Neural cell (in vitro differentiated cells): ENCODE data around the gene SLC9A3. TPM values are rescaled to one million over a fixed set of nuclear protein-coding genes. Genes with fewer than 3 reads are reported as not detected.

Experiments used
- H2AFZ ChIP-seq: fragments of 200-600, 300-800 bp; sonication (generic), shearing (Covaris generic); 2 replicates; pipeline ENCODE4 v1.6.0; 2014; ENCODE audit warnings: low read depth, mild to moderate bottlenecking, antibody characterized with exemption, low read length, moderate library complexity
- H3F3A ChIP-seq: fragments of 200-600 bp; shearing (Covaris generic); 2 replicates; pipeline ENCODE4 v1.6.1; 2016; ENCODE audit warnings: mild to moderate bottlenecking, moderate library complexity, mixed read lengths, antibody characterized with exemption, low read length; ENCODE audit not compliant: insufficient read depth, poor library complexity, severe bottlenecking
- H3K27ac ChIP-seq: fragments of 200-600, 300-800 bp; sonication (generic), shearing (Covaris generic); 2 replicates; pipeline ENCODE4 v1.5.1; 2014; ENCODE audit warnings: mild to moderate bottlenecking, low read length, moderate library complexity
- H3K27me3 ChIP-seq: fragments of 300-800, 200-600 bp; sonication (generic), shearing (Covaris generic); 2 replicates; pipeline ENCODE4 v1.6.0; 2014; ENCODE audit warnings: mild to moderate bottlenecking, low read depth, low read length, moderate library complexity; ENCODE audit not compliant: insufficient read depth
- H3K36me3 ChIP-seq: fragments of 300-800, 200-600 bp; sonication (generic), shearing (Covaris generic); 2 replicates; pipeline ENCODE4 v1.5.1; 2014; ENCODE audit warnings: mild to moderate bottlenecking, antibody characterized with exemption, low read length, moderate library complexity; ENCODE audit not compliant: insufficient read depth
- H3K4me2 ChIP-seq: fragments of 300-800, 200-600 bp; sonication (generic), shearing (Covaris generic); 2 replicates; pipeline ENCODE4 v1.6.0; 2014; ENCODE audit warnings: mild to moderate bottlenecking, low read length
- H3K4me3 ChIP-seq: fragments of 300-800, 200-600 bp; sonication (generic), shearing (Covaris generic); 2 replicates; pipeline ENCODE4 v1.5.1; 2014; ENCODE audit warnings: mild to moderate bottlenecking, low read length, moderate library complexity
- H3K79me2 ChIP-seq: fragments of 200-600 bp; shearing (Covaris generic); replicated peaks from 2 replicates; pipeline ENCODE4 v1.6.0; 2014; ENCODE audit warnings: mild to moderate bottlenecking, low read length, moderate library complexity; ENCODE audit not compliant: insufficient read depth
- H3K9ac ChIP-seq: fragments of 300-800, 200-600 bp; sonication (generic), shearing (Covaris generic); 2 replicates; pipeline ENCODE4 v1.6.1; 2016; ENCODE audit warnings: mild to moderate bottlenecking, low read length, mixed read lengths
- H3K9me2 ChIP-seq: fragments of 200-600 bp; shearing (Covaris generic); 2 replicates; pipeline ENCODE4 v1.6.1; 2016; ENCODE audit warnings: mild to moderate bottlenecking, low read length, mixed read lengths; ENCODE audit not compliant: insufficient read depth
- H3K9me3 ChIP-seq: fragments of 200-600, 300-800 bp; sonication (generic), shearing (Covaris generic); 2 replicates; pipeline ENCODE4 v1.6.1; 2016; ENCODE audit warnings: mild to moderate bottlenecking, mixed run types, low read length, moderate library complexity, mixed read lengths
- H4K20me1 ChIP-seq: fragments of 200-600 bp; shearing (Covaris generic); 2 replicates; pipeline ENCODE4 v1.6.1; 2016; ENCODE audit warnings: mild to moderate bottlenecking, mixed run types; ENCODE audit not compliant: insufficient read depth
- EP300 ChIP-seq: fragments of 450-650 bp; conservative IDR thresholded peaks from 2 replicates; pipeline ENCODE4 v1.6.1; 2014; ENCODE audit warnings: antibody characterized with exemption, mild to moderate bottlenecking, moderate library complexity; ENCODE audit not compliant: poor library complexity, severe bottlenecking
- EZH2 ChIP-seq: fragments of 200-600, 300-800 bp; shearing (Covaris generic), sonication (generic); IDR thresholded peaks from 2 replicates; pipeline ENCODE4 v1.6.1; 2014; ENCODE audit warnings: antibody characterized with exemption, low read length, borderline replicate concordance, mild to moderate bottlenecking; ENCODE audit not compliant: insufficient read depth, poor library complexity, severe bottlenecking
- MXI1 ChIP-seq: fragments of 450-650 bp; conservative IDR thresholded peaks from 2 replicates; pipeline ENCODE4 v1.6.1; 2014; ENCODE audit warnings: antibody characterized with exemption, mild to moderate bottlenecking; ENCODE audit not compliant: poor library complexity, severe bottlenecking
- POLR2AphosphoS5 ChIP-seq: IDR thresholded peaks from 2 replicates; pipeline ENCODE4 v1.6.1; 2012
- RAD21 ChIP-seq: fragments of 450-650 bp; conservative IDR thresholded peaks from 2 replicates; pipeline ENCODE4 v1.6.1; 2014; ENCODE audit warnings: antibody characterized with exemption, mild to moderate bottlenecking, moderate library complexity
- SMC3 ChIP-seq: fragments of 450-650 bp; conservative IDR thresholded peaks from 2 replicates; pipeline ENCODE4 v1.6.1; 2014; ENCODE audit warnings: antibody characterized with exemption, mild to moderate bottlenecking, moderate library complexity; ENCODE audit not compliant: poor library complexity
- TAF1 ChIP-seq: IDR thresholded peaks from 2 replicates; pipeline ENCODE4 v1.6.1; 2012; ENCODE audit warnings: low read depth
- polyA plus RNA-seq: library from polyadenylated mRNA; depleted of rRNA; stranded (reverse); fragments of >200 nt; gene quantifications from 2 replicates; pipeline ENCODE4 v1.2.3, GENCODE V29; 2014
- TF ChIP-seq, protein P1 (sequence below): IDR thresholded peaks from 2 replicates; pipeline ENCODE4 v1.6.1; 2012; ENCODE audit warnings: borderline replicate concordance
- TF ChIP-seq, protein P2 (sequence below): fragments of 450-650 bp; IDR thresholded peaks from 2 replicates; pipeline ENCODE4 v1.5.1; 2014; ENCODE audit warnings: antibody characterized with exemption, mild to moderate bottlenecking, moderate library complexity; ENCODE audit not compliant: poor library complexity, severe bottlenecking

SLC9A3 gene
- polyA plus RNA-seq, 1 donor from 2014 or later: 4.0 TPM

DNA sequence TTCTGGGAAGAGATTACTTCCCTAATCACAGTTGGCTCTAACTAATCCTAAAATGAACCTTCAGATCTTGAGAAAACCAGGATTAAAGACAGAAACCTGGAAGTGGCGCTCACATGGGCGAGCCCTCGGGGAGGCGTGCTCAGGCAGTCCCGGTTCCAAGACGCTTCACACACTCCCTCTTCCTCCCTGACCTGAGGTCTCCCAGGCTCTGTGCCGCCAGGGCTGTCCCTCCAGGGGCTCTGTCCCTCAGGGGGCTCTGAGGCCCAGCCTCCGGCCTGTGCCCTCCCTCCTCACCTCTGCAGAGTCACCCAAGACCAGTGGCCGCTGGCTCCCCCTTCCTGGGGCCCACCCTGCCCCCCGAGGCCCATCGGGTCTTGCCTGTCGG is 10.2 kb downstream of the SLC9A3 start (continued):
- no peak for TF ChIP-seq EZH2
- no peak for TF ChIP-seq POLR2AphosphoS5
- no peak for TF ChIP-seq EP300

DNA sequence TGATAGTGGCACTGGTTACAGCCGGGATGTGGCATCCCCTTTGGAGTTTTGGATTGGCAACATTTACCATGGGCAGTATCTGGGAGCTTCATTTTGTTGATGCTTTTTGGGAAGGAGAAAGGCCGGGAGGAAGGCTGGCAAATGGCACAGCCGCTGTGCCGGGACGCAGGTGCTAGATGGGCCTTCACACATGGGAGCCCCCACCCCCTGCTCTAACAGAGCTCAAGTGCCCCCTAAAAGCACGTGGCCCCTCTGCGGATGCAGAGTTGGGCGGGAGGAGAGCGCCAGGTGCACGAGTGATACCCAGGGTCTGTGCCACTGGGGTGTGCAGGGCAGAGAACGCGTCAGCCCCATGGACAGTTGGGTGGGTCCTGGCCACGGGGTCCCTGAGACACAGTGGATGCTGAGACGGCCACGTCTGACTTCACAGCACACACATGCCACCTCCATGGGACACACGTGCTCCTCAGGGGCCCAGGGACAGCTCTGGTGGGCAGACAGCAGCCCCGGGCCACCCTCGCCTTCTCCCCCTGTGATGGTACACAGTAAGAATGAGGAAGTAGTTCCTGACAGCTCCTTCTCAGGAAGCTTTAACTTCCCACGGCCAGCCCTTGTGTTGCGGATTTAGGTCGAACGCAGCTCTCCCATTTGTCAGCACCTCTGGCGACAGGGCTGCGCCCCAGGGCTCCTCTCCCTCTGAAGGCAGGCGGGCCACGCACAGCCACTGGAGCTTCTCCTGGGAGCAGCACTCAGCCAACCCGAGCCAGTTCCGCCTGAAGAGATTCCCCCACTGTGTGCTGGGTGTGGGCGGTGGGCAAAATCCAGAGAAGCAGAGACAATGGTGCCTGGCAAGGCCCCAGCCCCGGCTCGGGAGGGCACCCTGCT is 10.8 kb downstream of the SLC9A3 start:
- Histone ChIP-seq H3K9me2 (no peaks in the 10 kb centered on the region), H3K9ac (no peak overlapping the region), H2AFZ (no peak overlapping the region), H3K4me2 (no peak overlapping the region), H3K27me3 (no peaks in the 10 kb centered on the region), H3K27ac (no peak overlapping the region), H3F3A (no peaks in the 10 kb centered on the region), H3K4me3 (no peak overlapping the region), H4K20me1 (no peaks in the 10 kb centered on the region), H3K36me3 (no peaks in the 10 kb centered on the region), H3K79me2 (no peaks in the 10 kb centered on the region), H3K9me3 (no peaks in the 10 kb centered on the region)
- no peak for TF ChIP-seq EP300
- no peak for TF ChIP-seq SMC3
- TF ChIP-seq, protein P1, sequence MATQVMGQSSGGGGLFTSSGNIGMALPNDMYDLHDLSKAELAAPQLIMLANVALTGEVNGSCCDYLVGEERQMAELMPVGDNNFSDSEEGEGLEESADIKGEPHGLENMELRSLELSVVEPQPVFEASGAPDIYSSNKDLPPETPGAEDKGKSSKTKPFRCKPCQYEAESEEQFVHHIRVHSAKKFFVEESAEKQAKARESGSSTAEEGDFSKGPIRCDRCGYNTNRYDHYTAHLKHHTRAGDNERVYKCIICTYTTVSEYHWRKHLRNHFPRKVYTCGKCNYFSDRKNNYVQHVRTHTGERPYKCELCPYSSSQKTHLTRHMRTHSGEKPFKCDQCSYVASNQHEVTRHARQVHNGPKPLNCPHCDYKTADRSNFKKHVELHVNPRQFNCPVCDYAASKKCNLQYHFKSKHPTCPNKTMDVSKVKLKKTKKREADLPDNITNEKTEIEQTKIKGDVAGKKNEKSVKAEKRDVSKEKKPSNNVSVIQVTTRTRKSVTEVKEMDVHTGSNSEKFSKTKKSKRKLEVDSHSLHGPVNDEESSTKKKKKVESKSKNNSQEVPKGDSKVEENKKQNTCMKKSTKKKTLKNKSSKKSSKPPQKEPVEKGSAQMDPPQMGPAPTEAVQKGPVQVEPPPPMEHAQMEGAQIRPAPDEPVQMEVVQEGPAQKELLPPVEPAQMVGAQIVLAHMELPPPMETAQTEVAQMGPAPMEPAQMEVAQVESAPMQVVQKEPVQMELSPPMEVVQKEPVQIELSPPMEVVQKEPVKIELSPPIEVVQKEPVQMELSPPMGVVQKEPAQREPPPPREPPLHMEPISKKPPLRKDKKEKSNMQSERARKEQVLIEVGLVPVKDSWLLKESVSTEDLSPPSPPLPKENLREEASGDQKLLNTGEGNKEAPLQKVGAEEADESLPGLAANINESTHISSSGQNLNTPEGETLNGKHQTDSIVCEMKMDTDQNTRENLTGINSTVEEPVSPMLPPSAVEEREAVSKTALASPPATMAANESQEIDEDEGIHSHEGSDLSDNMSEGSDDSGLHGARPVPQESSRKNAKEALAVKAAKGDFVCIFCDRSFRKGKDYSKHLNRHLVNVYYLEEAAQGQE: no peak
- no peak for TF ChIP-seq MXI1
- no peak for TF ChIP-seq POLR2AphosphoS5
- TF ChIP-seq, protein P2, sequence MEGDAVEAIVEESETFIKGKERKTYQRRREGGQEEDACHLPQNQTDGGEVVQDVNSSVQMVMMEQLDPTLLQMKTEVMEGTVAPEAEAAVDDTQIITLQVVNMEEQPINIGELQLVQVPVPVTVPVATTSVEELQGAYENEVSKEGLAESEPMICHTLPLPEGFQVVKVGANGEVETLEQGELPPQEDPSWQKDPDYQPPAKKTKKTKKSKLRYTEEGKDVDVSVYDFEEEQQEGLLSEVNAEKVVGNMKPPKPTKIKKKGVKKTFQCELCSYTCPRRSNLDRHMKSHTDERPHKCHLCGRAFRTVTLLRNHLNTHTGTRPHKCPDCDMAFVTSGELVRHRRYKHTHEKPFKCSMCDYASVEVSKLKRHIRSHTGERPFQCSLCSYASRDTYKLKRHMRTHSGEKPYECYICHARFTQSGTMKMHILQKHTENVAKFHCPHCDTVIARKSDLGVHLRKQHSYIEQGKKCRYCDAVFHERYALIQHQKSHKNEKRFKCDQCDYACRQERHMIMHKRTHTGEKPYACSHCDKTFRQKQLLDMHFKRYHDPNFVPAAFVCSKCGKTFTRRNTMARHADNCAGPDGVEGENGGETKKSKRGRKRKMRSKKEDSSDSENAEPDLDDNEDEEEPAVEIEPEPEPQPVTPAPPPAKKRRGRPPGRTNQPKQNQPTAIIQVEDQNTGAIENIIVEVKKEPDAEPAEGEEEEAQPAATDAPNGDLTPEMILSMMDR: no peak
- TF ChIP-seq RAD21: no peak
- no peak for TF ChIP-seq EZH2
- TF ChIP-seq TAF1: no peak

DNA sequence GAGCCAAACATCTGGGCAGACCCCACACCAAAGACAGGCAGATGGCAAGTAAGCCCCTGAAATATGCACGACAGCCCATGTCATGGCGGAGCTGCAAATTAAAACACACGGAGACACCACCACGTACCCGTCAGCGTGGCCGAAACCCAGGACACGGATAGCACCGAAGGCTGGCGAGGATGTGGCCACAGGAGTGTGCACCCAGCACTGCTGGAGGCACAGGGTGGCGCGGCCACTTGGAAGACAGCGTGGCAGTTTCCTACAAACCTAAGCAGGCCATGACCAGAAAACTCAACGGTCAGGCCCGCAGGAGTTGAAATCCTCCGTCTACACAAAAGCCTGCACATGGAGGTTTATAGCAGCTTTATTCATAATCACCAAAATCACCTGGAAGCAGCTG is 12.8 kb downstream of the SLC9A3 start:
- TF ChIP-seq RAD21 (no peak), EZH2 (no peak), MXI1 (no peak)
- TF ChIP-seq, protein P1: no peak
- TF ChIP-seq, protein P2: no peak
- Histone ChIP-seq H3K9me3 (no peaks in the 10 kb centered on the region), H3K9ac (no peak overlapping the region), H3K9me2 (no peaks in the 10 kb centered on the region), H3K27ac (no peak overlapping the region), H3K4me2 (no peak overlapping the region), H3K36me3 (no peaks in the 10 kb centered on the region), H3K4me3 (no peak overlapping the region), H3K79me2 (no peaks in the 10 kb centered on the region), H2AFZ (no peak overlapping the region), H3K27me3 (no peaks in the 10 kb centered on the region), H3F3A (no peaks in the 10 kb centered on the region), H4K20me1 (no peaks in the 10 kb centered on the region)
